ENCODE results near the gene TMEM150A. TPM values are rescaled to one million over a fixed set of nuclear protein-coding genes. Genes with fewer than 3 reads are reported as not detected.

Gene TMEM150A
- total and polyA plus RNA-seq, 2 of the 4 experiments (the other 2 are of a cell fraction): 4.8 to 16.3 TPM

GRCh38 chr2:85605406-85606115 lies 3.1 kb upstream of the TMEM150A start:
- H2BK120ac ChIP-seq (ENCODE audit: low read depth, low read length): peak overlapping the region; percentile 41; the same call in 1 of the 2 replicates
- H4K8ac ChIP-seq (ENCODE audit: low read depth in 2 of 2, low read length in 2 of 2): peak overlapping the region in 1 of 2 experiments; percentile 20; a peak in 1 of 4 replicates
- peak overlapping the region; percentile 78 for H3K4me2 ChIP-seq (ENCODE audit: low read depth, low read length)
- H3K4ac ChIP-seq (ENCODE audit: low read depth, low read length): peak overlapping the region; percentile 47; the same call in 1 of the 2 replicates
- WGBS, 2 experiments (ENCODE audit: extremely low coverage in 2 of 2, insufficient read length in 1 of 2): no CpG with 5 or more reads among the region's 4 CpGs
- H2BK5ac ChIP-seq (ENCODE audit: low read depth, low read length, poor library complexity, severe bottlenecking): peak overlapping the region; percentile 77
- peaks cover 21% of the 10 kb centered on the region for H3K36me3 ChIP-seq (ENCODE audit: control insufficient read depth, insufficient read depth, low read length)
- H3K27me3 ChIP-seq (ENCODE audit: control insufficient read depth, insufficient read depth, low read length): no peaks in the 10 kb centered on the region
- ATAC-seq (ENCODE audit: low read depth) (peak; percentile 38), DNase-seq (peak; percentile 94)
- peaks cover 25% of the 10 kb centered on the region for H3K4me1 ChIP-seq (ENCODE audit: control insufficient read depth, insufficient read depth, low read length)
- H3K14ac ChIP-seq (replicated peaks; ENCODE audit: low read depth, low read length): no peak overlapping the region; the same call in 1 of the 2 replicates
- peaks cover 33% of the 10 kb centered on the region for H3K9me1 ChIP-seq (ENCODE audit: insufficient read depth, low read length)
- in situ Hi-C loops (cut with MboI; ENCODE audit: low sequenced_read_pairs): no loop called here
- H3K18ac ChIP-seq (ENCODE audit: low read depth, low read length): no peak overlapping the region; the same call in 1 of the 2 replicates
- ChIA-PET POLR2A (ENCODE audit: unreplicated experiment) (interaction anchor here (0.5 to 2.3 kb wide), 3 partner anchors 10 to 38 kb away, joined by 3 to 14 read pairs (median 3); partner anchors contain the start of gene RNF181), CTCF (interaction anchor here (1.5 kb wide), 1 partner anchor 32 kb away, joined by 3 read pairs; no protein-coding TSS in a partner anchor)
- H2BK20ac ChIP-seq (ENCODE audit: low read depth, low read length): peak overlapping the region; percentile 37; the same call in 1 of the 2 replicates
- no TSS peak for BruUV-seq (replicated peaks)
- 0 out of 2 replicates have a peak overlapping the region, but pooled peaks have one; percentile 35 for H4K5ac ChIP-seq (ENCODE audit: low read depth, low read length)
- H3K27ac ChIP-seq (ENCODE audit: insufficient read depth, low read length): peak overlapping the region; percentile 90
- H3K56ac ChIP-seq (ENCODE audit: extremely low read depth, insufficient read depth, low read length): no peak overlapping the region
- TF ChIP-seq CEBPB (IDR thresholded peaks at IDR 0.05; ENCODE audit: low read depth, low read length) (peak; percentile 39; the same call in 1 of the 2 replicates), MXI1 (IDR thresholded peaks at IDR 0.05; ENCODE audit: borderline replicate concordance, low read depth, low read length) (no peak)
- no peaks in the 10 kb centered on the region for H3K9me3 ChIP-seq (ENCODE audit: control insufficient read depth, insufficient read depth, low read length)
- peak overlapping the region; percentile 26; the same call in 1 of the 2 replicates for H3K23ac ChIP-seq (ENCODE audit: low read depth, low read length)
- H3K79me1 ChIP-seq (ENCODE audit: low read depth in 1 of 2, low read length in 2 of 2): peaks cover 29 to 80% of the 10 kb centered on the region in 2 experiments
- no peak overlapping the region for H2AFZ ChIP-seq (replicated peaks; ENCODE audit: low read length, poor library complexity)
- peaks cover 11% of the 10 kb centered on the region; the same call in 1 of the 2 replicates for H4K20me1 ChIP-seq (ENCODE audit: insufficient read depth, low read length)
- dilution Hi-C loops (cut with HindIII; ENCODE audit: low sequenced_read_pairs, unreplicated experiment): no loop called here
- no peak overlapping the region; the same call in 1 of the 2 replicates for H3K9ac ChIP-seq (ENCODE audit: low read depth, low read length)
- H3K4me3 ChIP-seq (ENCODE audit: insufficient read depth, low read depth, low read length): no peak overlapping the region
- no peak overlapping the region for H2AK9ac ChIP-seq (replicated peaks; ENCODE audit: low read depth, low read length, poor library complexity)
- H2BK15ac ChIP-seq (ENCODE audit: low read depth, low read length): no peak overlapping the region
- intact Hi-C loops (cut with micrococcal nuclease): no loop called here
- H4K91ac ChIP-seq (ENCODE audit: insufficient read depth, low read depth, low read length): no peak overlapping the region
- peak overlapping the region; percentile 71 for H2AK5ac ChIP-seq (ENCODE audit: low read depth, low read length)

Data from IMR-90 (cell line).